ENCODE measurements around the gene GZF1.
"Not testable (repeated sequence)": the region's sequence is repeated elsewhere in the genome, so short reads cannot be mapped to it uniquely, and the experiment has no call there.

GZF1 gene

GRCh38 chr20:23347791-23348190 is 14.2 kb upstream of the GZF1 start:
- no peak for DNase-seq

DNA sequence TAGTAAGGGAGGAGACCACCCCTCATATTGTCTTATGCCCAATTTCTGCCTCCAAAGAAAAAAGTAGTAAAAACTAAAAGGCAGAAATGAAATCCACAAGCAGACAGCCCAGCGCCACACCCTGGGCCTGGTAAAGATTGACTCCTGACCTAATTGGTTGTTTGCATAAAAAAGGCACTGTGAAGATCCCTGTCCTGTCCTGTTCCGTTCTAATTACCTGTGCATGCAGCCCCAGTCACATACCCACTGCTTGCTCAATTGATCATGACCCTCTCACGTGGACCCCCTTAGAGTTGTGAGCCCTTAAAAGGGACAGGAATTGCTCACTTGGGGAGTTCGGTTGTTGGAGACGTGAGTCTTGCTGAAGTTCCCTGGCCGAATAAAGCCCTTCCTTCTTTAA is 13.5 kb upstream of the GZF1 start:
- DNase-seq = not testable (repeated sequence)

DNA sequence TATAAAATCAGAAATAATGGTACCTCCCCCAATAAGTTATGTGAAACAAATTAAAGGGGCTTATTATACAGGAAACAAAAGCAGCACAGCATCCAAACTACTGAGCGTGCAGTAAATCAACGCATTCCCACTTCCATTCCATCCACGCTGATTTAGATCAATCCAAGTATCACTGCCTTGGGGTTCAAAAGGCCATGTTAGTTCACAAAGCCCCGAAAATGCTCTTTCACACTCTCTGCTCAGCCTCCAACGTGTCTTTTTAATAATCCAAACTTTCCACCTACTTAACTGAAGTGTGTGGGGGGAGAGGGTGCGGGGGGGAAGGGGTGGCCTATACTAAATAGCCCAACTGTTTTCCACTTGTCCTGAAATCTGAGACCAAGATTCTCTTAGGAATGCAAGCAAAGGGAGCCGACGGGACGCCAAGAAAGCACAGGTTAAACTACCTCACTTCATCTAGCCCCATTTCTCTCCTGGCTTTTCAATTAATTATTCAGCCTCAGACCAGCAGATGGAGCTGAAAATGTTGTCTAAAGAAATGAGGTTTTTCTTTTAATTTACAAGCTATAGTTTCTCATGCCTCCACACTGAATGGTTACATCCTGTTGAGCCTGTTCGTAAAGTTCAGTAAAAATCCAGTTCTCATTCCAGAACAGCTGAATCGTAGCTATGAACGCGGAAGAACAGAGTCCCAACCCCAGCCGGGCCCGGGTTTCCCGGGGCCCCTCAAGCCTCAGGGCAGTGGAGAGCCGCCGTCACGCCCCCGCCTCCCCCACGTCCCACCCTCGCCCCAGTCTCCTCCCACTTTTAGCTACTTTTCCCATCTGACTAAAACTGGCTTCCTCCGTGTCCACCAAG is 12.4 kb upstream of the GZF1 start:
- DNase-seq = no peak

DNA sequence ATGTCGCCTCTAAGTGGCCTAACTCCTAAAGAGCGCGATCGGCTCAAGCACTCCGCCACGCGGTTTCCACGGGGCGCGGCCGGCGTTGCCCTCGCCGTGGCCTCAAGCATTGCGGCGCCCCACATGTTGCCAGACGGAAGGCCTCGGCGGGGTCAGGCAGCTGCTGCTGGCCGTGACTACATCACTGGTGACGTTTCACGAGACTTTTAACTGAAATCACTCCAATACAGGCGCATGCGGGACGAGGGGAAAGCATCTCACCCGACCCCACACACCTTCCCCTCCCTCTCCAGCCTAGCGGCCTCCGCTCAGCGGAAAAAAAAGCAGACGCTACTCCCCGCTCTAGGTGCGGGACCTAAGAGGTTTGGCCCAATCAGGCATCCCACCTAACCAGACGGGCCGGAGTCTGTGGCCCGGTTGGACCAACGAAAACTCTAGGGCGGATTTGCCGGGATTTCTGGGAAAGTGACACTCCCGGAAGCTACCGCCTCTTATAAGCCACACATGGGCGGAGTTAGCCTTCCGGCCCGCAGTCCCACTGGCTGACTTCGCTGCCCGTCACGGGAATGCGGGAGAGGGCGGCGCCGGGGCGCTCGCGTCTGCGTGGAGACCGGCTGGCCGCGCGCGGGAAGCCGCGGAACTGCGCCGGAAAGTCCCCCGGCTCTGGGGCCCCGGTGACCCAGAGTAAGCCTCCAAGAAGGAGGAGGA is 11.6 kb upstream of the GZF1 start, which contains the start of gene NXT1:
TSS of gene NXT1 (plus strand) at position 596 of the 708 bp plus-strand sequence. CDS start 3,251 bp downstream, outside the sequence.
- peak; percentile 96 for DNase-seq

- DNase-seq = peak; percentile 67
These were observed 10.8 kb upstream of the GZF1 start for GRCh38 chr20:23350904-23351838.

DNA sequence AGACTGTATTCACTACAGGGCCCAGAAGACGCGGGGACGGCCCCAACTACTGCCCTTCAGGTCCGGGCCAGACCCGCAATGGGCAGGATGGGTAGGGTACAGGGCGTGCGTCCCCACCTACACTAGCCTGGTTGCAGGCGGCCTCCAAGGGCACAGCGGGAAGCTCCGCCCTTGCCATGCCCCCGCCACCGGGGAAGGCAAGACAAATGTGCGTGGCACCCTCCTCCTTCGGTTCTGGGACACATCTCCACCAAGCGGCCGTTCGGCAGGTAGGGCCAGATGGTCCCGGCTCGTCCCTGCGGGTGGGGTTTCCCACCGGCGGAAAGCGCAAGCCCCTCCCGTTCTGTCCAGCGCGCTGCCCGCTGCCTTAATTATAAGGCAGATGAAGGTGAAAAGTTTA is 5.8 kb upstream of the GZF1 start:
- no peak for DNase-seq

GRCh38 chr20:23357767-23358562 is 4.0 kb upstream of the GZF1 start:
- peak; percentile 100 for DNase-seq

- DNase-seq = no peak
These were observed 3.4 kb upstream of the GZF1 start for GRCh38 chr20:23358563-23358906.

- no peak for DNase-seq
These were observed 2.9 kb upstream of the GZF1 start for GRCh38 chr20:23358923-23359593.

- DNase-seq = no peak
These were observed 1.5 kb upstream of the GZF1 start for GRCh38 chr20:23360531-23360930.

DNA sequence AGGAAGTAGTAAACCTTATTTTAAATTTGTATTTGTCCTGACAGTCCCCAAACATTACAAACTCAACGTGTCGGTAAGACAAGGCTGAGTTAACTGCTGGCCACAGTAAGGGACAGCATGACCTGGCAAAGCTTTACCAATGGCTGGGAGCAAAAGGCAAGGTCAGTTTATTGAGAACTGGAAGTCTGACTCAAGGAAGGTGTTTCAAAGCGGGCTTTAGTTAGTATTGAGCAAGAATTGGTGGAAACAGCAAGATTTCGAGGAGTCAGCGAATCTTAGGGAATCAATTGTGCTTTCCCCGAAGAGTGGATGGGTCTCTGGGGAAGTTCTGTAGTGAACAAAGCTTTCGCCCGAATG is 885 bp upstream of the GZF1 start:
- no peak for DNase-seq

- DNase-seq = no peak
These were observed 642 bp downstream of the GZF1 start for GRCh38 chr20:23362392-23363256.

DNA sequence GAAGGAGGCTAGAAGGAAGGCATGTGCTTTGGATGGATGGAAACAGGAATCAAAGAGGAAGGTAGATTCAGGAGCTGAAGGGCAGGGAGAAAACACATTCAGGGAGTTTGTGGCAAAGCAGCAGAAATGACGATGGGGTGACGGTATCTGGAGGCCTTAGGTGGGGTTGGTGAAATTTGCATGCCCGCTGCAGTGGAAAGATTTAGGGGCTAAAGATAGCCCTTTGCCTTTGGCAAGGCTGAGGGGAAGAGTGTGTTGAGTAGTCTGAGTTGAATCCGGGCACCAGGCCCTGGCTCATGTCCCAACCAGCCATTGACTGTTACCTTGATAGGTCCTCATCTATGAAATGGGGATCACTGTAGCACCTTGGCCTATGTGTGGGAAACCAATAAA is 1.3 kb downstream of the GZF1 start:
- no peak for DNase-seq

DNA sequence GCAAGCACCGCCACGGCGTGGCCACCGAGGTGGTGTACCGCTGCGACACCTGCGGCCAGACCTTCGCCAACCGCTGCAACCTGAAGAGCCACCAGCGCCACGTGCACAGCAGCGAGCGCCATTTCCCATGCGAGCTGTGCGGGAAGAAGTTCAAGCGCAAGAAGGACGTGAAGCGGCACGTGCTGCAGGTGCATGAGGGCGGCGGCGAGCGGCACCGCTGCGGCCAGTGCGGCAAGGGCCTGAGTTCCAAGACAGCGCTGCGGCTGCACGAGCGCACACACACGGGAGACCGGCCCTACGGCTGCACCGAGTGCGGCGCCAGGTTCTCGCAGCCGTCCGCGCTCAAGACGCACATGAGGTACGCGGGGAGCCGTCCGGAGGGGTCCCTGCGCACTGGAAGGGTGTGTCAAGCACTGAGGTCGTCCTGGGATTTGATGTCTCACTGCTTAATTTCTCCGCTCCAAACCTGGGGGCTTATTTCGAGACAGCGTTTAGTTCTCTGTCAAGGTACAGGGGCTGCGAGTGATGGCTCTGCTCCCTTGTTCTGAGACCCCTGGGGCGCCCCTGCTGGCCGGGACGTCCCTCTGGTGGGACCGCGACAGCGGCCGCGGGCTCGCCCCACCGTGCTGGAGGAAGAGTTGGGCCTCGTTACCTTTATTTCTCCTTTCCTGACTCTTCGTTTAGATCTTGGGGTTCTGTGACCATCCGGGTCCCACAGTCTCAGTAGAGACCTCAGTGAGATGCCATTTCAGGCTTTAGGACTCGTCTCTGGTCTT is 3.6 kb downstream of the GZF1 start:
- no peak for DNase-seq

DNA sequence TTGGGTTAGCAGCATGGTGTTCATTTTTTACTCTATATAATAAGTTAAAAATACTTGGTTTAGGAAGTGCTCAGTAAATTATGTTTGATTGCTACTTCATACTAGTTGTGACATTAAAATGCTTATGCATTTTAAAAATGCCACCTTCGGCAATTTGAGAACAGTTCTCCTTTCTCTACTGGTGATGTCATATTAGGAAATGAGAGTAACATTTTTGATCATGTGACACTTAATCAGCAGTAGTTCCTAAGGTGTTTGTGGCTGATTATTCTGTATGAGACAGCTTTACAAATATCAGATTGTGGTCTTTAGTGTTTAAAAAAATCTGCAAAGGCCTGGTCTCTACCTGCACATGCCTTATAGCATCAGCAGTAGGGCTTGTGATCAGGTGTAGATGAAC is 4.4 kb downstream of the GZF1 start:
- DNase-seq = no peak

- no peak for DNase-seq
These were observed 5.8 kb downstream of the GZF1 start for GRCh38 chr20:23367770-23368169.

GRCh38 chr20:23368316-23369071 is 6.5 kb downstream of the GZF1 start:
- DNase-seq = no peak

DNA sequence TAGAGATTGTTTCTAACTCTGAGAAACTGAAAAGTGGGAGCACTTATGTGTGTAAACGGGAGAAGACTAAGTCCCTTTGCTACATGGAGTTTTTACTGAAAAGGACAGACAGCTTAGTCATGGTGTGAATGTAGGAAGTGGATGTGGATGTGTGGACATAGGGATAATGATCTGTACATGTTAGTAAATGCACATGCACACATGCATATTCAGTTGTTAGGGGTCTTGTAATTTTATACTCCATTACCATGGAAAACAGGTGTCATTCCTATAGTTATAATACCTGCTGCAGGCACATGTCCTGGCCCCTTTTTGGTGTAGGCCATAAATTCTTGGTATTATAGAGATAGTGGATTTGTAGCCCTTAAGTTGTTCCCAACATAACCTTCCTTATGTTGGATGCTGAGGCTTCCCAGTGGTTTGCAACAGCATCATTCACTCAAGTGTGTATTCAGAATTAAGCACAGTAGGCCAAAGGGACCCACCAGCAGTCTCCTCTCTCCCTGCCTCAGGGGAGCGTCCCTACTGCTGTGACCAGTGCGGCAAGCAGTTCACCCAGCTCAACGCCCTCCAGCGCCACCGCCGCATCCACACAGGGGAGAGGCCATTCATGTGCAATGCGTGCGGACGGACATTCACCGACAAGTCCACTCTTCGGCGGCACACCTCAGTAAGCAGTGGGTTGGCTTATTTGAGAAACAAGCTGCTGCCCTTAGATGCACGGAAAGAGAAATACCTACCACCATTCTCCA is 7.3 kb downstream of the GZF1 start:
- no peak for DNase-seq

All from activated naive CD4-positive, alpha-beta T cell treated with anti-CD3 and anti-CD28 coated beads, Interleukin-2, amount 50 U/mL, for 16 hours (primary cell).